ENCODE results near the gene KBTBD13. TPM values are rescaled to one million over a fixed set of nuclear protein-coding genes. Genes with fewer than 3 reads are reported as not detected.
"Not testable (repeated sequence)": the region's sequence is repeated elsewhere in the genome, so short reads cannot be mapped to it uniquely, and the experiment has no call there.

KBTBD13 gene
- total RNA-seq, 6 experiments from 2014 or later = not detected

- Mint-ChIP-seq H3K27me3 (ENCODE audit: insufficient read depth) (no peaks in the 10 kb centered on the region; the same call in 1 of the 2 replicates), H3K36me3 (ENCODE audit: low read depth) (peaks cover 2% of the 10 kb centered on the region), H3K27ac (no peak overlapping the region), H3K4me3 (no peak overlapping the region), H3K9me3 (no peaks in the 10 kb centered on the region), H3K4me1 (ENCODE audit: low read depth) (no peaks in the 10 kb centered on the region)
- DNase-seq = no peak
- no peak for TF ChIP-seq CTCF (IDR thresholded peaks at IDR 0.05)
Measured at GRCh38 chr15:65092911-65093792, 16.6 kb downstream of the KBTBD13 start.

- not testable (repeated sequence) for H3K36me3 Mint-ChIP-seq (ENCODE audit: low read depth); H3K4me1 Mint-ChIP-seq (ENCODE audit: low read depth); DNase-seq; H3K27me3 Mint-ChIP-seq (ENCODE audit: insufficient read depth); H3K9me3 Mint-ChIP-seq; H3K4me3 Mint-ChIP-seq
- H3K27ac Mint-ChIP-seq = 0 out of 2 replicates have a peak overlapping the region, but pooled peaks have one; percentile 5
Measured at GRCh38 chr15:65093793-65094170, 17.2 kb downstream of the KBTBD13 start.

- 0 out of 2 replicates have a peak overlapping the region, but pooled peaks have one; percentile 5 for H3K27ac Mint-ChIP-seq
- H3K27me3 Mint-ChIP-seq (ENCODE audit: insufficient read depth) = no peaks in the 10 kb centered on the region; the same call in 1 of the 2 replicates
- TF ChIP-seq CTCF (IDR thresholded peaks at IDR 0.05) = no peak
- no peaks in the 10 kb centered on the region for H3K9me3 Mint-ChIP-seq
- no peaks in the 10 kb centered on the region for H3K4me1 Mint-ChIP-seq (ENCODE audit: low read depth)
- no peak overlapping the region for H3K4me3 Mint-ChIP-seq
- peaks cover 13% of the 10 kb centered on the region for H3K36me3 Mint-ChIP-seq (ENCODE audit: low read depth)
- DNase-seq = no peak
Measured at GRCh38 chr15:65094294-65094995, 17.9 kb downstream of the KBTBD13 start.

DNA sequence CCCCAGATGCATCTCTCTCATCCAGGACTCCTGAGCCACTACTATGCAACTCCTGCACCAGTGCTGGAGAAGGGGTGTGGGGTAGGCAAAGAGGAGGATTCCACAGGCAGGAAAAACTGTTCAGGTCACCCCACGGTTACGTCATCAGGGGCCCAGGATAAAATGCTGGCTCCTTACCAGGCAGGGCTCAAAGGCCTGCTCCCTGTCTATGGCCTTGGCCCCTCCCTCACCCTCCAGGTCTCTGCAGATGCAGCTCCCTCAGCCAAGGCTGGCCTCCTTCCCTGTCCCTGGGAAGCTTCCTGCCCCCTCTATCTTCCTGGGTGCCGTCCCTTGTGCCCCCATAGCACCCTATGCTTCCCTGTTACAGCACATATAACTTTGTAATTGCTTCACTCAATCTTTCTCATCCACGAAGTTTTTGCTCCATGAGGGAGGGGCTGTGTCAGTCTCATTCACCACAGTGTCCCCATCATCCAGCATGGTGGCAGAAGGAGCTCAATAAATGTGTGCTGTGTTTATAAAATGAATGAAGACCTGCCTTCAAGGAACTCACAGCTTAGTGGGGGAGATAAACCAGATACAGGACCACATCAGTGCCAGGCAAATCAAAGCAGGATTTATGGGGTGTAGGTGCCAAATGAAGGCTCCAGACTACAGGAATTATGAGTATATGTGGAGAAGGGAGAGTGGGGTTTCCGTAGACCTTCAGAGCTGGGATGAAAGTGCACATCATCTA, 18.6 kb downstream of the KBTBD13 start:
- H3K36me3 Mint-ChIP-seq (ENCODE audit: low read depth) = peaks cover 13% of the 10 kb centered on the region
- no peak overlapping the region for H3K4me3 Mint-ChIP-seq
- no peak overlapping the region for H3K27ac Mint-ChIP-seq
- DNase-seq = no peak
- no peaks in the 10 kb centered on the region; the same call in 1 of the 2 replicates for H3K27me3 Mint-ChIP-seq (ENCODE audit: insufficient read depth)
- no peaks in the 10 kb centered on the region for H3K4me1 Mint-ChIP-seq (ENCODE audit: low read depth)
- H3K9me3 Mint-ChIP-seq = no peaks in the 10 kb centered on the region
- TF ChIP-seq CTCF (IDR thresholded peaks at IDR 0.05) = no peak

DNA sequence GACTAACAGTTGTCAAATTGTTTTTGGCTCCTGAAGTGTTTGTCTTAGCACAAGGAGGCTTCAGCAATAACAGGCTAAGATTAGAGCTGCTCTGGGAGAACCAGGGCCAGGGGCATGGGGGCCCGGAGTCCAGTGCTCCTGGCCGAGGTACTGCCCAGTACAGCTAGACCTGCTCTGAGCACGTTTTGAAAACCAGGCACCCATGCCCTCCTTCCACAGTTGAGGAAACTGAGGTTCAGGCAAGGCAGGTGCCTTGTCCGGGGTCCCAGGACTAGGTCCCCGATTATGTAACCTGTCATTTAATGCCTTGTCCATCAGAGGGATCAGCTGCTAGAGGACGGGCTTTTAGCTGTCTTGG, 19.2 kb downstream of the KBTBD13 start:
- no peaks in the 10 kb centered on the region for H3K9me3 Mint-ChIP-seq
- no peak for DNase-seq
- peaks cover 13% of the 10 kb centered on the region for H3K36me3 Mint-ChIP-seq (ENCODE audit: low read depth)
- H3K27ac Mint-ChIP-seq = no peak overlapping the region
- H3K4me3 Mint-ChIP-seq = no peak overlapping the region
- TF ChIP-seq CTCF (IDR thresholded peaks at IDR 0.05) = no peak
- H3K4me1 Mint-ChIP-seq (ENCODE audit: low read depth) = no peaks in the 10 kb centered on the region
- H3K27me3 Mint-ChIP-seq (ENCODE audit: insufficient read depth) = no peaks in the 10 kb centered on the region; the same call in 1 of the 2 replicates
